ENCODE data around the gene SAAL1.

The SAAL1 gene

GRCh38 chr11:18081551-18081950 is 24.3 kb downstream of the SAAL1 start:
- Histone ChIP-seq H3K4me3 (replicated peaks; ENCODE audit: low read depth, low read length) (no peak overlapping the region), H3K27me3 (replicated peaks; ENCODE audit: control insufficient read depth, insufficient read depth, low read length) (no peaks in the 10 kb centered on the region), H3K36me3 (ENCODE audit: control insufficient read depth, insufficient read depth, low read length) (peaks cover 6% of the 10 kb centered on the region)
- no peak for DNase-seq (ENCODE audit: extremely low read depth, insufficient read length)
- TF ChIP-seq CTCF (IDR thresholded peaks at IDR 0.05; ENCODE audit: insufficient read depth, low read length, poor library complexity, severe bottlenecking) = no peak

GRCh38 chr11:18080451-18080850 is 25.4 kb downstream of the SAAL1 start:
- H3K36me3 ChIP-seq (ENCODE audit: control insufficient read depth, insufficient read depth, low read length) = peaks cover 6% of the 10 kb centered on the region
- TF ChIP-seq CTCF (IDR thresholded peaks at IDR 0.05; ENCODE audit: insufficient read depth, low read length, poor library complexity, severe bottlenecking) = no peak
- no peak for DNase-seq (ENCODE audit: extremely low read depth, insufficient read length)
- H3K27me3 ChIP-seq (replicated peaks; ENCODE audit: control insufficient read depth, insufficient read depth, low read length) = no peaks in the 10 kb centered on the region
- H3K4me3 ChIP-seq (replicated peaks; ENCODE audit: low read depth, low read length) = no peak overlapping the region

GRCh38 chr11:18078909-18079308 is 27.0 kb downstream of the SAAL1 start:
- H3K4me3 ChIP-seq (replicated peaks; ENCODE audit: low read depth, low read length) = no peak overlapping the region
- peaks cover 3% of the 10 kb centered on the region for H3K36me3 ChIP-seq (ENCODE audit: control insufficient read depth, insufficient read depth, low read length)
- no peak for DNase-seq (ENCODE audit: extremely low read depth, insufficient read length)
- TF ChIP-seq CTCF (IDR thresholded peaks at IDR 0.05; ENCODE audit: insufficient read depth, low read length, poor library complexity, severe bottlenecking) = no peak
- no peaks in the 10 kb centered on the region for H3K27me3 ChIP-seq (replicated peaks; ENCODE audit: control insufficient read depth, insufficient read depth, low read length)

- no peak for DNase-seq (ENCODE audit: extremely low read depth, insufficient read length)
- H3K4me3 ChIP-seq (replicated peaks; ENCODE audit: low read depth, low read length) = no peak overlapping the region
- peaks cover 3% of the 10 kb centered on the region for H3K36me3 ChIP-seq (ENCODE audit: control insufficient read depth, insufficient read depth, low read length)
- no peak for TF ChIP-seq CTCF (IDR thresholded peaks at IDR 0.05; ENCODE audit: insufficient read depth, low read length, poor library complexity, severe bottlenecking)
- H3K27me3 ChIP-seq (replicated peaks; ENCODE audit: control insufficient read depth, insufficient read depth, low read length) = no peaks in the 10 kb centered on the region
Measured at GRCh38 chr11:18075444-18075843, 30.4 kb downstream of the SAAL1 start.

- no peak for TF ChIP-seq CTCF (IDR thresholded peaks at IDR 0.05; ENCODE audit: insufficient read depth, low read length, poor library complexity, severe bottlenecking)
- H3K27me3 ChIP-seq (replicated peaks; ENCODE audit: control insufficient read depth, insufficient read depth, low read length) = no peaks in the 10 kb centered on the region
- no peak overlapping the region for H3K4me3 ChIP-seq (replicated peaks; ENCODE audit: low read depth, low read length)
- H3K36me3 ChIP-seq (ENCODE audit: control insufficient read depth, insufficient read depth, low read length) = no peaks in the 10 kb centered on the region
- no peak for DNase-seq (ENCODE audit: extremely low read depth, insufficient read length)
Measured at GRCh38 chr11:18071098-18071705, 34.7 kb downstream of the SAAL1 start.

- no peak for DNase-seq (ENCODE audit: extremely low read depth, insufficient read length)
- no peak for TF ChIP-seq CTCF (IDR thresholded peaks at IDR 0.05; ENCODE audit: insufficient read depth, low read length, poor library complexity, severe bottlenecking)
Measured at GRCh38 chr11:18067372-18067771, 38.5 kb downstream of the SAAL1 start.

More at GRCh38 chr11:18067372-18067771, 38.5 kb downstream of the SAAL1 start:
- Histone ChIP-seq H3K27me3 (replicated peaks; ENCODE audit: control insufficient read depth, insufficient read depth, low read length) (no peaks in the 10 kb centered on the region), H3K4me3 (replicated peaks; ENCODE audit: low read depth, low read length) (no peak overlapping the region), H3K36me3 (ENCODE audit: control insufficient read depth, insufficient read depth, low read length) (no peaks in the 10 kb centered on the region)
